Measurements from ENCODE around the gene C1S.
"Not testable (repeated sequence)": the region's sequence is repeated elsewhere in the genome, so short reads cannot be mapped to it uniquely, and the experiment has no call there.

The C1S gene

DNA sequence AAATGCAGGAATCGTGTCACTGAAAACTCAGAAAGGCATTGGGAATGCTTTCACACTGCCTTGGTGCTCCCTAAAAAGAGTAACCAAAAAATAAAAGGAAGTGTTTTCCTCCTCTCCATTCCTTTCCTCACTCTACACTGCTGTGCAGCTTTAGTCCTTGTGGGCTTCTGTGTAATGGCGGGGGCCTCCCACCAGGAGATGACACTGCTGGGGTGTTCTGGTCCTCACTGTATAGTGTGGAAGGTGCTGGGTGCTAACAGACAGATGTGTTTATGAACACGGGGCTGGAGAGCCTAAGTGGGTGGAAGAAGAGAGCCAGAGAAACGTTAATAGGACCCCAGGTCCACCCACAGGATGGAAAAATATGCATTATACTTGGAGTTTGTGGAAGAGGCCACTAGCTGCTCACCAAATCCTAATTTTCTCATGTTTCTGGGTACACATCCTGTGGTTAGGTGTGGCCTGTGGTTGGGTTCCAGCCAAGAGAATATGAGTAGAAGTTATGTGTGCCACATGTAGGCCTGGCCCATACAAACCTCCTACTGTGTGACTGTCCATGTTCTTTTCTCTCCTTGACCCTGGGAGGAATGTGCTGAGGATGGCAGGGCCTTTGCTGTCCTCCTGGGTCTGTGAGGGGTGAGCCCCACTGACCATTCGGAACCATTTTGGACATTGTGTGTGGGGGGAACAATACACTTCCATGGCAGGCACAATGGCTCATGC lies 14.0 kb upstream of the C1S start:
- DNase-seq (ENCODE audit: low spot score), result no peak

DNA sequence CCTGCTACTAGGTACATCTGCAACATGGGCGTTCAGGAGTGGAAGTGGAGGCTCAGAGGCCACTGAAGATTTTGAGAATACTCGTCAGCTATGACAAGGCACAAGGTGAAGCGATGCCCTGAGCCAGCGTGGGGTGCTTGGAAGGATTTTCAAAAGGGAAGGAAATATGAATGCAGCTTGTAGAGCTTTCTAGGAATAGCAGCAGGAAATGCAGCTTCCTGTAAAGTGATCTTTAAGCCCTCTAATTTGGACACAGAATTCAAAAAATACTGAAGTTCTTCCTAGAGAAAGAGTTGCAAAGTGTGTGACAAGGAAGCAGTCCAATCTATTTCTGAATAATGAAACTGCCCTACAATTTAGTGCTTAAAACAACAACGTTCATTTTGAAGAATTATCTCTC lies 13.2 kb upstream of the C1S start:
- no peak for DNase-seq (ENCODE audit: low spot score)

DNA sequence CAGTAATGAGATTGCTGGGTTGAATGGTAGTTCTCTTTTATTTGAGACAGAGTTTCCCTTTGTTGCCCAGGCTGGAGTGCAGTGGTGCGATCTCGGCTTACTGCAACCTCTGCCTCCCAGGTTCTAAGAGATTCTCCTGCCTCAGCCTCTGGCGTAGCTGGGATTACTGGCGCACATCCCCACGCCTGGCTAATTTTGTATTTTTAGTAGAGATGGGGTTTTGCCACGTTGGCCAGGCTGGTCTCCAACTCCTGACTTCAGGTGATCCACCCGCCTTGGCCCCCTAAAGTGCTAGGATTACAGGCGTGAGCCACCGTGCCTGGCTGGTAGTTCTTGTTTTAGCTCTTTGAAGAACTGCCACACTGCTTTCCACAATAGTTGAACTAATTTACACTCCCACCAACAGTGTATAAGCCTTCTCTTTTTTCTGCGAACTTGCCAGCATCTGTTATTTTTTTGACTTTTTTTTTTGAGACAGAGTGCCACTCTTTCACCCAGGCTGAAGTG lies 11.0 kb upstream of the C1S start:
- not testable (repeated sequence) for DNase-seq (ENCODE audit: low spot score)

DNA sequence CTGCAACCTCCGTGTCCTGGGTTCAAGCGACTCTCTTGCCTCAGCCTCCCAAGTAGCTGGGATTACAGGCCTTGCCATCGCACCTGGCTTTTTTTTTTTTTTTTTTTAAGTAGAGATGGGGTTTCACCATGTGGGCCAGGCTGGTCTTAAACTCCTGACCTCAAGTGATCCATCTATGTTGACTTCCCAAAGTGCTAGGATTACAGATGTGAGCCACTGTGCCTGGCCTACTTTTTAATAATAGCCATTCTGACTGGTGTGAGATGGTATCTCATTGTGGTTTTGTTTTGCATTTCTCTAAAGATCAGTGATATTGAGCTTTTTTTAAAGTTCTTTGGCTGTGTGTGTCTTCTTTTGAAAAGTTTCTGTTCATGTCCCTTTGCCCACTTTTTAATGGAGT lies 10.5 kb upstream of the C1S start:
- not testable (repeated sequence) for DNase-seq (ENCODE audit: low spot score)

DNA sequence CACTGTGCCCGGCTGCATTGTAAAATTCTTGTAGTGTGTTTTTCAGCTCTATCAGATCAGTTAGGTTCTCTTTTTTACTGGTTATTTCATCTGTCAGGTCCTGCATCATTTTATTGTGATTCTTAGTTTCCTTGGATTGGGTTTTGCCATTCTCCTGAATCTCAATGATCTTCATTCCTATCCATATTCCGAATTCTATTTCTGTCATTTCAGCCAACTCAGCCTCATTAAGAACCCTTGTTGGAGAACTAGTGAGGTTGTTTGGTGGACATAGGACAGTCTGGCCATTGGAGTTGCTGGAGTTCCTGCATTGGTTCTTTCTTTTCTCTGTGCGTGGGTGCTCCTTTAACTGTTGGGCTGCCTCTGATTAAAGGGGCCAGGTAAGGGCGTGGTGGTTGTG lies 5.6 kb upstream of the C1S start:
- no peak for DNase-seq (ENCODE audit: low spot score)

DNA sequence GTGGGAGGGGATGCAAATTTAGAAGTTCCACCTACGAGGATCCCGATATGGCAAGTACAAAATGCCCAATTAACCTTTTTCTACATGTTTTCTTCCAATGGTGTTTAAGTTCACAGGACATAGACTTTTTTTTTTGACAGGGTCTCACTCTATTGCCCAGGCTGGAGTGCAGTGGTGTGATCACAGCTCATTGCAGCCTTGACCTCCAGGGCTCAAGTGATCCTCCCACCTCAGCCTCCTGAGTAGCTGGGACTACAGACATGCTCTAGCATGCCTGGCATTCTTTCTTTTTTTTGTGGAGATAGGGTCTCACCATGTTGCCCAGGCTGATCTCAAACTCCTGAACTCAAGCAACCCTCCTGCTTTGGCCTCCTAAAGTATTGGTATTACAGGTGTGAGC lies 4.8 kb upstream of the C1S start:
- DNase-seq (ENCODE audit: low spot score), result not testable (repeated sequence)

DNA sequence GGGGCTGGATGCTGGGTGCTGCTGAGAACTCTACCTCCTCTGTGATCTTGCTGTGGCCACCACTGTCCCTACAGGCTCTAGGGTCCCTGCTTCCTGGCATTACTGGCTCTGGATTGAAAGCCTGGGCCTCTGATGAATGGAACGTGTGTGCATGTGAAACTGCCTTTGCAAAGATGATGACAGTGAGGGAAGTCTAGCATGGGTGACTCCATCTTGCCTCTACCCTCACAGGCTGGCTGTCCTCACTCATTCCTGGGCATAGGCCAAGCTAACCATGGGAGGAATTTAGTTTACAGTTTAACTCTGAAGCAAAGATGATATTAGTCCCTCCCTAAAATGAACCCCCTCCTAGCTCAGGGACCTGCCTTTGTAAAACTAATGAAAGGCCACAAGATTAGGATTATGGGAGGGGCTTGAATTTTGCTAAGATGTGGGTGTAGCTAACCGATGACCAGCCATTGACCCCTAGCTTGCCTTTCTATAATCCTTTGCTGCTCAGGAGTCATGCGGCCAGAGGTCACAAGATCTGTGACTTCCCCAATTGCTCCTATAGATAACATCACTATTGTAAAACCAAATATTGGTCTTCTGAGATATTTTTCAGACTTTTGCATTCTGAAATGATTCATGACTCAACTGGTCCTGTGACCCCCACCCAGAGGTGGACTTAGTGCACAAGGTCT lies 2.2 kb upstream of the C1S start:
- DNase-seq (ENCODE audit: low spot score), result no peak

DNA sequence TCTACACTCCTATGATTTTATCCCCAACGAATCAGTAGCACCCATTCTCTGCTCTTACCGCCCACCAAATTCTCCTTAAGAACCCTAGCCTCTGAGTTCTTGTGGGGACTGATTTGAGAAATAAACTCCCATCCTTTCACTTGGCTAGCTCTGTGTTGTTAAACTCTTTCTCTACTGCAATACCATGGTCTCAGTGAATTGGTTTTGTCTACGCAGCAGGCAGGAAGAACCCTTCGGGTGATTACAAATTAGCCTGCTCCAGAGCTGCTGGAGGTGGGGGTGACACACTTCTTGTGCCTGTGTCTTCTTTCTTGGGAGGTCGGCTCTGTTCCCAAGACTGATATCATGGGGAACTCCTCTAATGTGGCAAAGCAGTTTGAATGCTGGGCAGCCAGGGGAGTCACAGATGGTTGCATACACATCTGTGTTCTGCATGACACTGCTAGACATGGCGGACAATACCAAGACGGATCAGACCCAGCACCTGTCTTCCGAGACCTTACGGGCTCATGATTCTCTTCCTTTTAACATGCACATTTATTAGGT lies 1.6 kb upstream of the C1S start:
- no peak for DNase-seq (ENCODE audit: low spot score)

DNA sequence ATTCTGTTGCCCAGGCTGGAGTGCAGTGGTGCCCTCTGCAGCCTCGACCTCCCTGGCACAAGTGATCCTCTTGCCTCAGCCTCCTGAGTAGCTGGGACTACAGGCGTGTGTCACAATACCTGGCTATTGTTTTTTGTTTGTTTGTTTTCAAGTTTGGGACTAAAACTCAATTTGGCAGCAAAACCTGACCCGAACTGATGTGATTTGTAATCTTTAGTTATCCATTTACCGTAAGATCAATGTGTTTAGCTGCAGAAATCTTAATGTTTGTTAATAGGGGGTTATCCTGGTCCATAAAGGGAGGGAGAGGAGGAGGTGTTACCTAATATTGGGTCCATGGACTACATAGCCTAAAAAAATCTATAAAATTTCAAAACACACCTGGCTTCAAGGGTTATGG lies 738 bp upstream of the C1S start:
- no peak for DNase-seq (ENCODE audit: low spot score)

DNA sequence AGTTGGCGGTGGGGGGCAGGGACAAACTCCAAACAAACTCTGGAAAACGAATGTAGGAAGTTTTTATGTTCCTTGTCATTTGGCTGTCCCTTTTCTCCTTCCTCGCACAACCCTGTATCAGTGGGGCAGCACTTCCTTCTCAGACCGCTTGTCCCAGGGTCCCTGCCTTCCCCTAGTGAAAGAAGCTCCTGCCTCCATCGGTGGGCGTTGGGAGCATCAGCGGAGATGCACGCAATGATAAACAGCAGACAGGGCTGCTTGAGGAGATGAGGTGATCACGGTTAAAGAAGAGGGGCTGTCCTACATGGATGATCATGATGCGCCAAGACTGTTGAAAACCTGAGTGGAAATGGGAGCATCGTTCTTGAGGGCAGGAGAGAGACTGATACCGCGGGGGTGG lies 620 bp downstream of the C1S start:
- no peak for DNase-seq (ENCODE audit: low spot score)

DNA sequence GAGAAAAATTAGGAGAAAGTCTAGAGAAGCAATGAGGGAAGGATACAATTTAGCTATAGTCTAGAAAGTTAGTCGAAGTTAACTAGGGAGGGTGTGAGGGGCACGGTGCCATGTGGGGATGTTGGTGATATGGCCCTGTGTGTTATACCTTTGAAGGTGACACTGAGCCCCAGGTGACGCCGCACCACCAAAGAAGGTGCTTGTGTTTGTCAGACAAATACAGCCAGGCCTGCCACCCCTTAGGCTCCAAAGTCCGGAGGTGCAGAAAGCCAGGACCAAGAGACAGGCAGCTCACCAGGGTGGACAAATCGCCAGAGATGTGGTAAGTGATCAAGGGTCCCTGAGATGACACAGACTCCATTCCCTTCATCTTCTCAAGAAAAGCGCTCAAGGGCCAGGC lies 1.1 kb downstream of the C1S start:
- no peak for DNase-seq (ENCODE audit: low spot score)

DNA sequence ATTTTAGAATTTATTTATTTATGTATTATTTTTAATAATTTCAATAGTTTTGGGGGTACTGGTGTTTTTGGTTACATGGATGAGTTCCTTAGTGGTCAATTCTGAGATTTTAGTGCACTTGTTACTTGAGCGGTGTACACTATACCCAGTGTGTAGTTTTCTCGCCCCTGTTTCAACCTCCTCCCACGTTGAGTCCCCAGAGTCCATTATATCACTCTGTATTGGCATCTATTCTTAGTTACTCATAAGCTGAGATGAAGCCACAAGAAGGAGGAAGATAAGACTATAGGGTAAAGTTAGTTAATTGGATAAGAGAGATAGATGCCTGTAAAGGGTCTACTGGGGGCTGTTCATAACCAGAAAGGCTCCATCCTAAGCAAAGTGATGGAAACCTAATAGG lies 4.0 kb downstream of the C1S start:
- no peak for DNase-seq (ENCODE audit: low spot score)

DNA sequence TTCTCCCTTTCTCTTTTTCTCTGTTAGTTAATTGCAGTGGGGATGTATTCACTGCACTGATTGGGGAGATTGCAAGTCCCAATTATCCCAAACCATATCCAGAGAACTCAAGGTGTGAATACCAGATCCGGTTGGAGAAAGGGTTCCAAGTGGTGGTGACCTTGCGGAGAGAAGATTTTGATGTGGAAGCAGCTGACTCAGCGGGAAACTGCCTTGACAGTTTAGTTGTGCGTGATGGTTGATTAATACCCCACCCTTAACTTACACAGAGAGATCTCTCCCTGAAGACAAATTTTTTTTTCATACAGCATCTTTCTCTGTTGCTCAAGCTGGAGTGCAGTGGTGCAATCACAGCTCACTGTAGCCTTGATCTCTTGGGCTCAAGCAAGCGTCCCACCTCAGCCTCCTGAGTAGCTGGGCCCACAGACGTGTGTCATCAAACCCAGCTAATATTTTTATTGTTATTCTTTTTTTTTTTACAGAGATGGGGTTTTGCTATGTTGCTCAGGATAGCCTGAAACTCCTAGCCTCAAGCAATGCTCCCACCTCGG lies 4.6 kb downstream of the C1S start:
- no peak for DNase-seq (ENCODE audit: low spot score)

DNA sequence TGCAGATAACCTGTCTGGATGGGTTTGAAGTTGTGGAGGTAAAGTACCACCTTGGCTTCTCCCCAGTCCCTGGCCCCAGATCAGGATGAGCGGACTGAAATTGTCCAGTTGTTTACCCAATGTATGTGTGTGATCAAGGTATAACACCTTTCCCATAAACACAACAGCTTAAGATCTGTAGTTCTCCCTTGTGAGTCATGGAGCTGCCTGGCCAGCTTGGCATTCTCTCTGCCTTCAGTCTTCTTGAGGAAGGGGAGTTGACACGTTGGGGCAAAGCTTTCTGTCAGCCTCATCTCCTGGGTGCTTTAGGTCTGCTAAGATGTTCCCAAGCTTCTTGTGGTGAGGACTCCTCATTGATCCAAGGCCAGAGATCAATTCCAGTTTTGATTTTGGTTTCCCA lies 6.1 kb downstream of the C1S start:
- no peak for DNase-seq (ENCODE audit: low spot score)

DNA sequence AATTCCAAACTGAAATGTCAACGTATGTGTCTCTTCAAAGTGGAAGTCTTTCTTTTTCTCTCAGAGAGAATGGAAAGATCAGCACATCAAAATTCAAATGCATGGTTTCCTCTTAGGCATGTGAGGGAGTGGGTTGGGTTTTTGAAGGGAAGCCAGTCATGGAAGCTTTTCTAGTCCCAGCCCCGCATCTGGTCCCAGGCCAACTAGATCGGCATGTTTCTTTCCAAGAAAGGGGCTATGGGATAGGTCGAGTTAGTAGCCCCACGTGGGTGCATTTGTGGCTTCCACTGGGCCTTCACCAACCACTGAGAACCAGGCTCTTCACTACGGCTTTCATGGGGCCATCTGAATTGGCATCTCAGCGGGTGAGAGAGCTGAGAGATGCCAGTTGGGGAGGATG lies 6.6 kb downstream of the C1S start:
- DNase-seq (ENCODE audit: low spot score), result no peak

DNA sequence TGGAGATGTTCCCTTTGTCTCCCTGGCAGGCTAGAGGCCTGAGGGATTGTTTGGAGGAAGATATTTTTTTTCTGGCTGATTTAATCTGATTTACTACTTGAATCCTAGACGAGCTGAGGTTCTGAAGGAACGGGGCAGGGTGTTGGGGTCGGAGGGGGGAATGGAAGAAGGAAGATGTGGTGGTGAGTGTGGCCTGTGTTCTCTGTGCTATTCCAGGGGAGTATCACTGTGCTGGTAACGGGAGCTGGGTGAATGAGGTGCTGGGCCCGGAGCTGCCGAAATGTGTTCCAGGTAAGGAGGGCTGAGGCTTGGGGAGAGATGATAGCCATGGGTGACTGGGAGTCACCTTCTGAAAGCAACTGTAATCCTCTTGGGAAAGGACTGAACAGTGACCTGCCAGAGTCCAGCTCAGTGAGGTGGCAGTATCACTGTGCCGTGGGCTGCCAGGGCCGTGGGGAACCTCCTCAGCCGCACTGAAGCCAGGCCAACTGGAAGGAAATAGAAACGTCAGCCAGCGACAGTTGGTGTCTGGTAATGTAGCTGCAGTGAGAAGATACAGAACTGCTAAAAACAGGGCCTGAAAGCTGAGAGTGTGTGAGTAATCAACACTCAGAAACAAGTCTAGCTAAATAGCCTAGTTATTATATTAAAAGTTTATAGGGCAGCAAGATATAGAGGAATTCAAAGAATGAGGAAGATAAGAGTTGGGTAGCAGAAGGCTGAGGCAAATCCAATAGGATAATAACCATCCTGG lies 7.9 kb downstream of the C1S start:
- peak; percentile 52 for DNase-seq (ENCODE audit: low spot score)

DNA sequence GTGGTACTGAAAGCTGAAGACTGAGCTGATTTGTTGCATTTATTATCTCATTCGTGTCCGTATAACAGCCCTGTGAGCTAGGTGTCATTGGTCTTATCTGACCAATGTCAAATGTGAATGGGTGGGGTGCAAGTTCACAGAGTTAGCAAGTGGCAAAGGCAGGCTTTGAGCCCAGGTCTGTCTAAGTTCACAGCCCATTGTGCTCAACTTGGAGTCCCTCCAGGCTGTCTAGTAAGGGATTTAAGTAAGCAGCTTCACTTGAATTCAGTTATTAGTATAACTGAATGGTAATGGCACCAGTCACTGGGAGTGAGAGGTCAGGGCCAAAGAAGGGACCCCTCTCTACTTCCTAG lies 8.5 kb downstream of the C1S start:
- DNase-seq (ENCODE audit: low spot score), result no peak

DNA sequence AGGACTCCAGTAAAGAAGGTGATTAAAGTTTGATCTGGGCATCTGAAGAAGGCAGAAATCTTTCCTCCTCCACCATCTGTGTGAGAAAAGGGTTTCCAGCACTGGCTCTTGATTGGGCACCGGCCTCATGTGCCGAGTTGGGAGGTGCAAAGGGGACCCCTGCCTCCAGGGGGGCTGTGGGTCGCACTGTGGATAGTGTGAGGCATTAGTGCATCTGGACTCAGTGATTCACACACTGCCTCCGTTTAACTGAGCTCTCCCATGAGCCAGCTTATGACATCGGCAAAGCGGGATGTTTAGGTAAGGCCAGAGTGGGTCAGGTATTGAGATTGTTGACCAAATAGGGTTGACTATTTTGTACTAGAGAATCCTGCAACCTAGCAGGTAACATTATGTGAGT lies 8.9 kb downstream of the C1S start:
- DNase-seq (ENCODE audit: low spot score), result no peak

DNA sequence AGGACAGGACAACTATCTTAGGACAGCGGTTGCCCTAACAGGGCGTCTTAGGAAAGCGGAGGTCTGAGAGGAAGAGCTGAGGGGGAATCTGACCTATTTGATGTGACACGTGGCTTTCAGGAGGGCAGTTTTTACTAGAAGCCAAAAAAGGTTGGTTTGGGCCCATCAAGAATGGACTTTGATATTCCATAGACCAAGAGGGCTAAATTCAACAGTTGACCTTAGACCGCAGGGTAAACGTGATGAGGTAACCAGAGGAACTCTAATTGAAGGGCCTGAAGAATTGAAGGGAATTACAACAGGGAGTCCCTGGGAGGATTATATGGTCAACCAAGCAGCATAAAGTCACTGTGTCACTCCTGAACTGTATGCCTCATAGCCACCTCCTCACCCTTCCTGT lies 11.5 kb downstream of the C1S start:
- DNase-seq (ENCODE audit: low spot score), result no peak

DNA sequence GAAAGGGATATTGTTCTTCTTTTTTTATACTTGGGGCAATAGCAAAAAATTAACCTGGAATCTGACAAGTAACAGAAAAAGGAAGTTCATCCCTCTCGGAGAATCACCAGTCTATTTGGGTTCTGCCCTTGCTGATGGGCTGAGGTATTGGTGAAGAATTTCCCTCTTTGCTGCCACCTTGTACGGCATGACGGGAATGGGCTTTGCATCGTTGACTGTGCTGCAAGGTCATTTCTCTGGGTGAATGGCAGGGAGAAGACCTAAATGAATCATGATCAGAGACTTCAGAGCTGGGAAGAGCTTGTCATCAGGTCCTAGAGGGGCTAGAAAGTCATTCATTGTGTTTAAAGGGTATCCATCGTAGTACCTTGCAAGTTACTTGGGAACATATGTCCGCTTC lies 12.0 kb downstream of the C1S start:
- no peak for DNase-seq (ENCODE audit: low spot score)

DNA sequence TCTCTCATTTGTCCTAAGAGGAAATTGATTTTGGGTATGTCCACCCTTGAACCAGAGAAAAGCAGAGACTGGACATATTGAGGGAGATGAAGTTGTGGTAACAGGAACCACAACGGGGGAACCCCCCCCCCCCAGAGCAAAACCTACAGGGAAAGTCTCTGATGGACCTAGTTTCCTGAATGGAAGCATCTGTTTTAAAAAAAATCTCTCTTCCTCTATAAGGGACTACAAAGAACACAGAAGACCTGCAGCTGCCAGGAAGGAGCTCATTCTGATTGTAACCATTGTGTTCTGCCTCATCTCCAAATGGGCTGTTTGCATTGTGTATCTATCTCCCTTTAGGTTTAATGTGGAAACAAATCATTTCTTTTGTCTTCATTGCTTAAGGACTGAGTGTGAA lies 13.4 kb downstream of the C1S start:
- no peak for DNase-seq (ENCODE audit: low spot score)

DNA sequence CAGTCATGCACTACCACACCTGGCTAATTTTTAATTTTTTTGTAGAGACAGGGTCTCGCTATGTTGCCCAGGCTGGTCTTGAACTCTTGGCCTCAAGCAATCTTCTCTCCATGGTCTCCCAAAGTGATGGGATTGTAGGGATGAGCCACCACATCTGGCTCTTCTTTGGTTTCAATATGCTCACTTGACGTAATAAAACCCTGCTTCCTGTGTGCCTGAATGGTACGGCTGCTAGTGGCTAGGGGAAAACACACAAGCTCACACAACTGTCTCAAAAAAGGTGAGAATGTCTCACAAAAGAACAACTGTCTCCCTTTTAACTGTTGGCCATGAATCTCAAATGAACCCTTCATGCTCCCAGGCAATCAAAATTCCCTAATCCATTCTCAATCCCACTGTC lies 15.0 kb downstream of the C1S start:
- DNase-seq (ENCODE audit: low spot score), result no peak

DNA sequence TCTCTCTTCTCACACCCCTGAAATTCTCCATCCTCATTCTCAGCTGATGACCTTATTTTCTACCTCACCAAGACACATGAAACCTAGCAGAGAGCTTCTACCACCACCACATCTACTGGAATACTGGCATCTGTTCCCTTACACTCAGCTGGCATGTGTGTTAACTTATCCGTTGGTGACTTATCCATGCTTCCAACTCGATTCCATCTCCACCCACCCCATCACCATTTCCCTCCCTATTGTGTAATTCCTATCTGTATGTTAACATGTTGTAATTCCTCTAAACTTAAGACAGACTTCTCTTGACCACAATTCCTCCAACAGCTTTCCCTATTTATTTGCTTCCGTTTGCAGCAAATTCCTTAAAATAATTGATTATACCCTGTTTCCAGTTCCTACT lies 15.4 kb downstream of the C1S start:
- no peak for DNase-seq (ENCODE audit: low spot score)
